ENCODE data around the gene NUDT16L1. TPM values are rescaled to one million over a fixed set of nuclear protein-coding genes. Genes with fewer than 3 reads are reported as not detected.
A peak's percentile ranks its signal among the peaks of the same experiment; 100 is the strongest.
"Not testable (repeated sequence)": the region's sequence is repeated elsewhere in the genome, so short reads cannot be mapped to it uniquely, and the experiment has no call there.

NUDT16L1 gene
- total RNA-seq, 1 donor from 2014 or later, result 20.4 TPM

- H3K36me3 Mint-ChIP-seq (ENCODE audit: low read depth), result peaks cover 10% of the 10 kb centered on the region
- H3K9me3 Mint-ChIP-seq (ENCODE audit: low read depth), result no peaks in the 10 kb centered on the region
- TF ChIP-seq CTCF (IDR thresholded peaks at IDR 0.05), result no peak
- no peak for DNase-seq (ENCODE audit: low spot score)
- H3K27me3 Mint-ChIP-seq (ENCODE audit: low read depth), result no peaks in the 10 kb centered on the region
- peak overlapping the region; percentile 92 for H3K4me3 Mint-ChIP-seq (ENCODE audit: unreplicated experiment)
- H3K4me1 Mint-ChIP-seq (ENCODE audit: low read depth), result peaks cover 15% of the 10 kb centered on the region
- peak overlapping the region; percentile 74 for H3K27ac Mint-ChIP-seq (ENCODE audit: unreplicated experiment)
These were observed 40.3 kb downstream of the NUDT16L1 start for GRCh38 chr16:4733747-4734062.

GRCh38 chr16:4734063-4734729 is 40.8 kb downstream of the NUDT16L1 start, which contains the start of the genes ANKS3 and DNAAF8:
ANKS3 (minus strand) TSS chr16:4734271; CDS start chr16:4730149, 4,122 bp downstream.
DNAAF8 (plus strand) TSS chr16:4734537; CDS start chr16:4736515, 1,978 bp downstream.
- peak; percentile 99 for DNase-seq (ENCODE audit: low spot score)
- Mint-ChIP-seq H3K4me3 (ENCODE audit: unreplicated experiment) (peak within 1 kb of the TSS; percentile 92), H3K9me3 (ENCODE audit: low read depth) (no peaks in the 10 kb centered on the region), H3K27ac (ENCODE audit: unreplicated experiment) (peak within 1 kb of the TSS; percentile 89), H3K36me3 (ENCODE audit: low read depth) (peaks cover 6% of the 10 kb centered on the region), H3K4me1 (ENCODE audit: low read depth) (peaks cover 15% of the 10 kb centered on the region), H3K27me3 (ENCODE audit: low read depth) (no peaks in the 10 kb centered on the region)
- no peak for TF ChIP-seq CTCF (IDR thresholded peaks at IDR 0.05)

- peak; percentile 9 for TF ChIP-seq CTCF (IDR thresholded peaks at IDR 0.05)
- no peaks in the 10 kb centered on the region for H3K27me3 Mint-ChIP-seq (ENCODE audit: low read depth)
- H3K4me1 Mint-ChIP-seq (ENCODE audit: low read depth), result peaks cover 15% of the 10 kb centered on the region
- peak; percentile 94 for DNase-seq (ENCODE audit: low spot score)
- no peaks in the 10 kb centered on the region for H3K9me3 Mint-ChIP-seq (ENCODE audit: low read depth)
- H3K4me3 Mint-ChIP-seq (ENCODE audit: unreplicated experiment), result peak overlapping the region; percentile 92
- peaks cover 4% of the 10 kb centered on the region for H3K36me3 Mint-ChIP-seq (ENCODE audit: low read depth)
- peak overlapping the region; percentile 89 for H3K27ac Mint-ChIP-seq (ENCODE audit: unreplicated experiment)
These were observed 41.6 kb downstream of the NUDT16L1 start for GRCh38 chr16:4734730-4735535.

GRCh38 chr16:4736546-4736945 is 43.2 kb downstream of the NUDT16L1 start:
- no peak for TF ChIP-seq CTCF (IDR thresholded peaks at IDR 0.05)
- Mint-ChIP-seq H3K9me3 (ENCODE audit: low read depth) (no peaks in the 10 kb centered on the region), H3K27ac (ENCODE audit: unreplicated experiment) (no peak overlapping the region), H3K27me3 (ENCODE audit: low read depth) (no peaks in the 10 kb centered on the region), H3K4me1 (ENCODE audit: low read depth) (peaks cover 15% of the 10 kb centered on the region), H3K36me3 (ENCODE audit: low read depth) (no peaks in the 10 kb centered on the region), H3K4me3 (ENCODE audit: unreplicated experiment) (no peak overlapping the region)
- no peak for DNase-seq (ENCODE audit: low spot score)

GRCh38 chr16:4737545-4737944 is 44.2 kb downstream of the NUDT16L1 start:
- Mint-ChIP-seq H3K4me1 (ENCODE audit: low read depth) (peaks cover 15% of the 10 kb centered on the region), H3K36me3 (ENCODE audit: low read depth) (no peaks in the 10 kb centered on the region), H3K9me3 (ENCODE audit: low read depth) (no peaks in the 10 kb centered on the region), H3K4me3 (ENCODE audit: unreplicated experiment) (no peak overlapping the region), H3K27me3 (ENCODE audit: low read depth) (no peaks in the 10 kb centered on the region), H3K27ac (ENCODE audit: unreplicated experiment) (no peak overlapping the region)
- no peak for TF ChIP-seq CTCF (IDR thresholded peaks at IDR 0.05)
- DNase-seq (ENCODE audit: low spot score), result no peak

GRCh38 chr16:4738370-4738769 is 45.0 kb downstream of the NUDT16L1 start:
- not testable (repeated sequence) for H3K9me3 Mint-ChIP-seq (ENCODE audit: low read depth); H3K4me1 Mint-ChIP-seq (ENCODE audit: low read depth); DNase-seq (ENCODE audit: low spot score); H3K4me3 Mint-ChIP-seq (ENCODE audit: unreplicated experiment); H3K36me3 Mint-ChIP-seq (ENCODE audit: low read depth); H3K27ac Mint-ChIP-seq (ENCODE audit: unreplicated experiment); H3K27me3 Mint-ChIP-seq (ENCODE audit: low read depth)
